ENCODE results near the gene TMEM154.

TMEM154 gene, protein sequence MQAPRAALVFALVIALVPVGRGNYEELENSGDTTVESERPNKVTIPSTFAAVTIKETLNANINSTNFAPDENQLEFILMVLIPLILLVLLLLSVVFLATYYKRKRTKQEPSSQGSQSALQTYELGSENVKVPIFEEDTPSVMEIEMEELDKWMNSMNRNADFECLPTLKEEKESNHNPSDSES

DNA sequence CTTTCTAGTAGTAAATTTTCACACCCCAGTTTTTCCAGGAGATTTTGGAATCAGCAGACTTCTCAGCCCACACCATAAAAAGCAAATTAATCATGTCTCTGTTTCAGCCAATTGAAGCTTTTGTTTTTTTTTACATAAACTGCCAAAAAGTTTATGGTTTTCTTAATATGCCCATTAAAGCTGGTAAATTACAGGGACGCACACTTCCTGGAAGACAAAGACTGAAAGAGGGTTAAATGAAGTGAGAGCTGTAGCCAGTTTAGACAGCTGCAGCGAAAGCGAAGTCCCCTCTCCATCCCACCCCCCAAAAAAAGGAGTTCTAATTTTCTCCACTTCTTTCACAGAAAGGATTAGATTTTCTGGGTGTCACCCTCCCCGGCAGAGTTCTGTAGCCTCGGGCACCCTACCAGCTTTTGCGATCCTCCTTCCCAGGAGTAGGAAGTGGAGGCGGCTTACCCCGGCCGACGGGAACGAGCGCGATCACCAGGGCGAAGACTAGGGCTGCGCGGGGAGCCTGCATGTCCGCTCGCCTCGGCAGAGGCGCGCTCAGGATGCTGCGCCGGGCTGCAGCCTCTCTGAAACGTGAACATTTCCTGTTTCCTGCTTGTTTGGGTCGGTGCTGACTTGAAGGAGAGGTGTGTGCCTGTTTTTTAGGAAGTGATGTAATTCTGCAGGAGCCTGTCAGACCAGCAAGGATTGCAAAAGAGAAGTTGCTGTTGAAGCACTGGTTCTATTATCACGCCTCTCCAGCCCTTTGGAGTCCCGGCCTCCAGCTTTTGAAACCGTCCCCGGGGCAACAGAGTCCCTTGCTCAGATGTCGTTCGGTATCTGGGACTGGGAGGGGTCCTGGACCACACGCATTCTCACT, at the start of gene TMEM154:
Gene TMEM154, minus strand, starts transcription at position 584 of the 868 bp plus-strand sequence. Its CDS starts 64 bp downstream, at position 520.
- DNase-seq = peak; percentile 62

DNA sequence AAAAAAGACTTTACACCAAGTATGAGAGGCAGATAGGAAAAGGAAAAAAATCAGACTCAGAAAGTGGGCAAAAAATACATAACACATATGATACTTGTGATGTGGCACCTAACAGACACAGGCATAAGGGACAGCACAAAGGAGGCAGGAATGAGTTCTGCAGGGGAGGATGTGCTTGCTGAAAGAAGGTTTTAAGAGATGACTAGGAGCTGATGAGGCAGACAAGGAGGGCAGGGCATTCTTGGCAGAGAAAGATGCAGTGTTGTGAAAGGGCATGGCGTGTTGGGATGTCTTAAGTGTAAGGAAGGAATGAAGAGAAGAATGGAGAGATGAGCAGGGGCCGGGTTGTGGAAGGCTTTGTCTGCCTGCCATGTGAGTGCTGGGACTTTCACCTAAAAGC, 49.7 kb upstream of the TMEM154 start:
- no peak for DNase-seq

DNA sequence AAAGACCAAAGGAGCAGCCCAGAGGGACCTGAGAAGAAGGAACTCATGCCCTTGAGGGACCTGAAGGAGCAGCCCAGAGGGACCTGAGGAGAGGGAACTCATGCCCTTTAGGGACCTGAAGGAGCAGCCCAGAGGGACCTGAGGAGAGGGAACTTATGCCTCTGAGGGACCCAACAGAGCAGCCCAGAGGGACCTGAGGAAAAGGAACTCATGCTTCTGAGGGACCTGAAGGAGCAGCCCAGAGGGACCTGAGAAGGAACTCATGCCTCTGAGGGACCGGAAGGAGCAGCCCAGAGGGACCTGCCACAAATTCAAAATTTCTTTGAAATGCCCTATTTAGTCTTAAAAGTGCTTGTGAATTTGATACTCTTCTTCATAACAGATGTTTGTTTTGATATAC, 48.5 kb upstream of the TMEM154 start:
- no peak for DNase-seq

DNA sequence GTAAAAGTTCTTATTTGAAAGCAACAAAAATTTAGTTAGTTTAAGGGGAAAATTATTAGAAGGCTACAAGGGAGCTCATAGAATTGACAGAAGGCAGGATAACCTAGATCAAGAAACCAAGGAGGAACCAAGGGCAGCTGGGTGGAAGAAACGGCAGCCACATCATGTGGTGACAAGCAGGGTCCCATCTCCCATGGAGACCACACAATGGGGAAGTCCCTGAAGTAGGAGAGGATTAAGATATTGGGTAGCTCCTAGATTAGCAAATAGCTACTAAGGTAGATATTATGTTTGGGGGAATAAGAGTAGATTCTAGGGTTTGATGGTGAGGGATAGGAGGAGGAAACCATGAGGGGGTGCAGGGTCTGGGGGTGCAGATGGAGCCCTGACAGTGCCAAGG, 48.0 kb upstream of the TMEM154 start:
- DNase-seq = no peak

DNA sequence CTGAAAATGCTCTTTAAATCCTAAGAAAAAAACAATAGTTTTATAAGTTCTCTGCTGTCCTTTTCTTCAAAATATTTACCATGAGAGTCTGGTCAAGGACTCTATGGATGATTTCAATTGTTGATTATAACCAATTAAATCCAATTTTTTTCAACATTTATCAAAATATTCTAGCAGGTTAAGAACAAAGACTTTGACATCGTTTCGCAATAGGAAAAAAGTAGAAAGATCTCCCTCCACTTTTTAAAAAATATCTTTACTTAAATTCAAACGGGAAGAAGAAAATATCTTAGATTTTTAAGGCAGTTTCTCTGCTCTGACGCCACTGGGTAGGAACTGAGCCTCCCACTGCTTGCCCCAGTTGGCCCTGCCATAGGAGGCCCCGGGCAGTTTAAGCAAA, 44.7 kb upstream of the TMEM154 start:
- no peak for DNase-seq

- DNase-seq = no peak
These were observed 43.4 kb upstream of the TMEM154 start for GRCh38 chr4:152723236-152723635.

DNA sequence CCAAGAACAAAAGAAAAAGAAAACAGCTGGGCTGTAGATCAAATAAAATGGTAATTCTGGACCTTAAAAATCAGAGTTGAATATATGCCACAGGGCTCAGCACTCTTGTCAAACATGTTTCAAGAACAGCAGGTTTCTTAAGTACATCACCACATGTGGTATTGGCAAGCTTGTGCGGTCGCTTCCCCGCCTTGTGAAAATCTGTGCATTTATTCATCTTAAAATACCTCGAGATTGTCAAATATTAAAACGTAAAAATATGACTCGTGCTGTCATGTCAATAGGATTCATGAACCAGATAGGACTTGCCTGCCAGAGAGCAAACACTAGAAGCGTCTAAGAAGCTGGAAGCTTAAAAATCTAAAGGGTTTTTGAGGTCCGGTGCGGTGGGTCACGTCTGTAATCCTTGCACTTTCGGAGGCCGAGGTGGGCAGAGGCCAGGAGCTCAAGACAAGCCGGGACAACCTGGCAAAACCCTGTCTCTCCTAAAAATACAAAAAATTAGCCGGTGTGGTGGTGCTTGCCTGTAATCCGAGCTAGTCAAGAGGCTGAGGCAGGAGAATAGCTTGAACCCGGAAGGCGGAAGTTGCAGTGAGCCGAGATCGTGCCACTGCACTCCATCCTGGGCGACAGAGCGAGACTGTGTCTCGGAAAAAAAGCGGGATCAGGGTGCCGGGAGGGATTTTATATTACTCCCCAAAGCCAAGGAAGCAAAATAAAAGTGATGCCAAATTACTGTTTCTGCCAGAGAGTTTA, 40.2 kb upstream of the TMEM154 start:
- DNase-seq = no peak

DNA sequence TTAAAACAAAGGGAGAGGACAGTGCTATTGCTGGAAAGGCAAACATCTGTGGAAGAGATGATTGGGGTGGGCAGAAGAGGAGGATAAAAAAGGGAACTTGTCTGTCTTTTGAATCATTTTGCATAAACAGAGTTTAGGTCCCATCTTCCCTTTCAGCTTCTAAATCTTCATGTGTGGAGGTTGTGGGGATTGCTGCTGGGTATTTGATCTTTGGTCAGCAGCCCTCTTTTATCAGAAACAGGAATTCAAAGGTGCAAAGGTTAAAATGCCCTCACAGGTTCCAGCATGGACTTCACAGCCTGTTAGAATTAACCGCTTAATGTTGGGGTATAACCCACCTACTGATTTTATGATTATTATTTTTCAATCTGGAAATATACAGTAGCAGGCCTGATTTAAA, 39.5 kb upstream of the TMEM154 start:
- DNase-seq = no peak

DNA sequence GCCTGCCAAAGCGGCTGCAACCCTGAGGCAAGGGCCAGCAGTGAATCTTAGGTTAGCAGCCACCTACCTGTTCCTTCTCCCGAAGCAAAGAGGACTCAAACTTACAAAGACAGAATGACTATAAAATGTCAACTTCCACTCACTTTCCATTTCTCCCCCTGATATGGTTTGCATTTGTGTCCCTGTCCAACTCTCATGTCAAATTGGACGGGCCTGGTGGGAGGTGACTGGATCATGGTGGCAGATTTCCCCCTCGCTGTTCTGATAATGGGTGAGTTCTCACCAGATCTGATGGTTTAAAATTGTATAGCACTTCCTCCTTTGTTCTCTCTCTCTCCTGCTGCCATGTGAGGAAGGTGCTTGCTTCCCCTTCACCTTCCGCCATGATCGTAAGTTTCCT, 35.3 kb upstream of the TMEM154 start:
- DNase-seq = no peak

DNA sequence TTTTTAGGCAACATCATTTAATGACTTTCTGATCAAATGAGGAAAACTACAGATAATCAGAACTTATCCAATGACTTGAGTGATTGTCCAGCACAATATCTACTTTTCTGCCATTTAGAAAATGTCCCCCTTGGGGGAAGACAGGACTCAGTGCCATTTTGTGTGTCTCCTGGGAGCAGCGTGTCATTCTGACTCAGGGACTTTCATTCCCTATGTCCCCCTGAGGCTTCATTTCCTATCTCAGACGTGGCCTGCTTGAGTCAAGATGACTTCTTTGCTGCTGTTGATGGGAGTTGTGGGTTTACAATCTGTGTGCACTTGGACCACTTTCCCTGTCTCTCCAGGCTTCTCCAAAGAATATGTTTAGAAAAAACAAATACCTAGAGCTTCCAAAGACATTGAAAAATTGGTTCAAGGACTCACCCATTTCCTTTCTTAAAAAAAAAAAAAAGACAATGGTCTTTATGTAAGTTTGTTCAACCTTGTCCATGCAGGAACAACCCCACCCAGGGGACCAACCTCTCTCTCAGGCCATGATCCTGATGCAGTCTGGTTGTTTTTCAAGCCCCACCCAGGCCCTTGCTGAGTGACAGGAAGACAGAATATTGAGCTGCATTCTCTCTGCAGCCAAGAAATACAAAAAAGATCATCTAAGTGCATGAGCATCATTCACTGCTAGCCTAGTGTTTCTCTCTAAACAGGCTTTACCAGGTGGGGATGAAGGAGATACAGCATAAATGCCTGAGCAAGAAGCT, 34.3 kb upstream of the TMEM154 start:
- DNase-seq = no peak

DNA sequence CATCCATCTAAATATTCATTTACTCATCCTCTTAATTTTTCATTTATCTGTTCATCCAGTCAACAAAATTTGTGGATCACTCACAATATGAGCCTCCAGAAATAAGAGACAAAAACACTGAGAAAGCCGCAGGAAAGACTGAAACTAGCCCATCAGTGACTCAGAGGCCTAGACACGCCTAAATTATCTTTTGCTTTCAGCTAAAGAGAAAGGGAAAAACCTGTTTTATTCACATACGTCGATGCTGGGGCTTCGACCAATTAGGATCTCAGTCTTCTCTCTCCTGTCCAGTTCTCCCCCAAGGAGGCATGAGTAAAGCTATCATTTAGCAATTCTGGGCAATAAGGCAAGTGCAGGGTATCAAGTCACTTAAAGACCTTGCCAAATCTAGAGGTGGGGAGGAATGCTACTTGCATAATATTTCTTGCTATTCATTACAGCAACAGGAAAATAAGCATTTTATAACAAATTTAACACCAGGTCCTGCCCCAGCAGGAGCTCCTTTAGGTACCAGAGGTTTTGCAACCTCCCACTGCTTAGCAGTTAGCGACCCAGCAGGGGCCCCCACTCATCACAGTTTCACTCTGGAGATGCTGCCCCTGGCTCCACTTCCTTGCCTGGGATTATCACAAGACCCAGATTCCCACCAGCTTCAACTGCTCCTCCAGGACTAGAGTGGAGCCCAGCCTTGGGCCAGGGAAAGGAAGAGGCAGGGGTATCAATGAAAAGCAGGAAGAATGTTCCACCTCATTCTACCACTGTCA, 30.1 kb upstream of the TMEM154 start:
- peak; percentile 7 for DNase-seq

GRCh38 chr4:152708796-152709195, 29.0 kb upstream of the TMEM154 start:
- no peak for DNase-seq

DNA sequence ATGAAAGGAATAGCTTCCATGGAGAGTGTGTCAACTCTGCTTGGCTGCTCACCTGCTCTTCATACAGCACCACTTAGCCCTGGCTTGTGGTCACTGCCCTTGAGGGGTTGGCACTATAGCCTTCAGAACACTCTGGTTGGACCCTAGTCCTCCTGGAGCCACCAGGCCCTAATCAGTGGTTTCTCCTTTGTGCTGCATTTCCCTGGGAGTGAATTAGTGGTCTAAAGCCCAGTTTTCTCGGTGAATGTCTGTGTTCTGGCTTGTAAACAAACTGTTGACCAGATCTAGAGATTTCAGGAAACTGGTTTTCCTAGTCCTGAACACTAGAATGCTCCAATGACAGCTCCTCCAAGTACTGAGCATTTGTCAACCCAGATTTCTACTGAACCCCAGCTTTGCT, 28.6 kb upstream of the TMEM154 start:
- no peak for DNase-seq

- no peak for DNase-seq
These were observed 27.8 kb upstream of the TMEM154 start for GRCh38 chr4:152707632-152708031.

DNA sequence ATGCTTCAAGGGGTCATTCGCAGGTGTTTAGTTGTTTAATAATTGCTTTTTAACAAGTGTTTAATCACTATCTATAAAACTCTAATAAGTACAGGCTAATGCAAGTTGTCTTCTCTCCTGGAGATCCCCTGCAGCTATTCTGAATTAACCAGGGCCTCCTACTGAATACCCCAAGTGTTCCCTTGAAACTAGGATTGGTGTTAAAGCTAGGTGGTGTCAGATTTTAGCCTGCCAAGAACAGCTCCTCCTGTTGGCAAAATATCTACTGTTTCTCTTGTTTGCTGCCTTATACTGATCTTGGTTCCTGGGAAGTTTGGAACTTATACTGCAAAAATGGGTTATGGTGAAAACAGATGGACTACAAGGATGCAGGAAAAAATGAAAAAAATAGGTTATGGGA, 26.1 kb upstream of the TMEM154 start:
- no peak for DNase-seq

GRCh38 chr4:152704788-152705187, 25.0 kb upstream of the TMEM154 start:
- no peak for DNase-seq

GRCh38 chr4:152700151-152700550, 20.4 kb upstream of the TMEM154 start:
- no peak for DNase-seq

DNA sequence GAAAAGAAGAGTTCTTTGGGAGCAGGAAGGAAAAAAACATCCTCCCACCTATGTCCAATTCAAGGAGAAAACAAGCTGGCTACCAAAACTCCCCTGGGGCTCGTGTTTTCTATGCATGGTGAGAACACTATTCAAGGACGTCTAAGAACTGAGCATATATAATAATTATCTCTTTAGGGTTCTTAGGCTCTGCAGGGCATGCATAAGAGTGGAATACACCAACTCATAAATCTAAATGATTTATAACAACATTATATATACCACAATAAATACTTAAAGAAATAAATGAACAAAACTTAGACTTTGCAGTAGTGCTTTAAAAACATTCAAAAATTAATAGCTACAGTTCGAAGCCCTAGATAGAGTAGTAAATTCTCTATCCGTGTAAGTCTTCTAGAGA, 19.5 kb upstream of the TMEM154 start:
- no peak for DNase-seq

DNA sequence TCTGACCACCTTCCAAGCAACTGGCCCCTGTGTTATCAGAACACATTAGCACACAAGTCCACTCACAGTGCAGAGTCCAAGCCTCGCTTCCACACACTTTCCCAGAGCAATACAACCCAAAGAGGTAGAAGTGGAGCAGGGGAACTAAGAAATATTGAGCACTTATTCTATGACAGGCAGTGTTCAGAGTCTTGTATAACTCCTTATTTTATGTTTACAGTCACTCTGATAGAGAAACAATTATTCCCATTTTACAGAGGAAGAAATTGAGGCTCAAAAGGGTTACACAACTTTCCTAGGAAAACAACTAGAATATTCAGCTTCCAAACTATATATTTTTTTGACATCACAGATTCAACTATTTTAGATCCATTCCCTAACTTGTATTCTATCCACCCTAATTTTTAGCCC, 18.3 kb upstream of the TMEM154 start:
- no peak for DNase-seq

DNA sequence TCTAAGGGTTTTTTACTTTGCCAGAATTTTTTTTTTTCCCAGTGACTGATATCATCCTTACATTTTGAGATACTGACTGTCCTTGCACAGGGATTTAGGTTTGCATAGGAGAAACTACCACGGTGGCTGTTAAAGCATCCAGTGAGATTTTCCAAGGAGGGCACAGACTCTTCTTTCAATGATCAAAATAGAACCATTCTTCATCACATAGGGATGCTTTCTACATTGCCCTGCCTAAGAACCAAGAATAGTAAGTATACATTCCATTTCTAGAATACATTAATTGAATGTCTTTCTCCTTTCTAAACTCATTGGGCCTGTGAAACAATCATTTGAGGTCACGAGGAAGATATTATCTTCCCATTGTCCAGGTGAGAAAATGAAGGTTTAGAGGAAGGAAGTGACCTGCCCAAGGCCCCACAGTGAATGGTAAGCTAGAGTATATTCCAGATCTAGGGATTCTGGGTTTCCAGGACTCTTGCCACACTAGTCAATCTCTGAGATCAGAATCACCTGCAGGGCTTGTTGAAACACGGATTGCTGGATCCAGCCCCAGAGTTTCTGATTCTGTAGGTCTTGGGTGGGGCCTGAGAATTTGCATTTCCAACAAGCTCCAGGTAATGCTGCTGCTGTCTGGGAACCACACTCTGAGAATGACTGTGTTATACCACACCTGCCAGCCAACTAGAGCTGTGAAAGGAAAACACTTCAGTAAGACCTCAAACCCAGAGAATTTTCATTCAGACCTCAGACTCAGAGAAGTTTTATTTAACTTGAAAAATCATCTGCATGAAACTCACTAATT, 17.7 kb upstream of the TMEM154 start:
- no peak for DNase-seq

GRCh38 chr4:152696764-152697261, 17.0 kb upstream of the TMEM154 start:
- DNase-seq = peak; percentile 67
